Ovary (tissue), 3 donors: ENCODE measurements around the gene NRCAM.

Experiments
- CTCF ChIP-seq, 3 donors: fragments of 450-650 bp in 2 of 3; fragments of 200-600 bp in 1 of 3; IDR thresholded peaks; one replicate each; pipeline versions ENCODE4 v1.5.1 to v1.8.0; 2016 to 2022; ENCODE audit warnings: antibody characterized with exemption in 3 of 3, mild to moderate bottlenecking in 1 of 3
- POLR2A ChIP-seq: fragments of 450-650 bp; IDR thresholded peaks from one replicate; pipeline ENCODE4 v1.6.1; 2017; ENCODE audit warnings: antibody characterized with exemption, mild to moderate bottlenecking, moderate library complexity
- donor health status: DM: no; HTN: no; CAD: no.

DNA sequence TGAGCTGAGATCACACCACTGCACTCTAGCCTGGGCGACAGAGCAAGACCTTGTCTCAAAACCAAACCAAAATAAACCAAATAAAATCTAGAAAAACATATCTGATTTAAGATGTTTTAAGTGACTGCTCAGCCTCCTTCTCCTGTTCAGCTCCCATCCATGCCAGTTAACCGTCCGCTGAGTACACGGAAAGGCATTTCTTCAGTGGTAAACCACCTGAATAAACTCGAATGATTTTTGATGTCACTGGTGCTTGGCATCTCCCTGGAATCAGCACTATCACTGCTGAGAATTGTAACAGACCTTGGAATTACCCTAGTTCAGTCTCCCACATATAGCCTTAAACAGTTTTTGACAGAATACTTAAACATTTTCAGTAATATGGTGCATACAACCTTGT lies 24.1 kb upstream of the NRCAM start:
- no peak for TF ChIP-seq CTCF (IDR thresholded peaks at IDR 0.05)
- TF ChIP-seq POLR2A: no peak
